Mucosa of gallbladder (tissue), 1 donor: ENCODE results near the gene RAB41. TPM values are rescaled to one million over a fixed set of nuclear protein-coding genes. Genes with fewer than 3 reads are reported as not detected.
"Not testable (repeated sequence)": the region's sequence is repeated elsewhere in the genome, so short reads cannot be mapped to it uniquely, and the experiment has no call there.

Experiments
- DNase-seq: peaks from one replicate; pipeline ENCODE4 v3.0.0-alpha.2; 2020; ENCODE audit warnings: low spot score
- total RNA-seq: library from RNA; stranded (reverse); gene quantifications from one replicate; pipeline ENCODE4 v1.2.1, GENCODE V29; 2021
- donor health status: DM: no; HTN: no; CAD: no.

RAB41 gene
- total RNA-seq, result not detected

DNA sequence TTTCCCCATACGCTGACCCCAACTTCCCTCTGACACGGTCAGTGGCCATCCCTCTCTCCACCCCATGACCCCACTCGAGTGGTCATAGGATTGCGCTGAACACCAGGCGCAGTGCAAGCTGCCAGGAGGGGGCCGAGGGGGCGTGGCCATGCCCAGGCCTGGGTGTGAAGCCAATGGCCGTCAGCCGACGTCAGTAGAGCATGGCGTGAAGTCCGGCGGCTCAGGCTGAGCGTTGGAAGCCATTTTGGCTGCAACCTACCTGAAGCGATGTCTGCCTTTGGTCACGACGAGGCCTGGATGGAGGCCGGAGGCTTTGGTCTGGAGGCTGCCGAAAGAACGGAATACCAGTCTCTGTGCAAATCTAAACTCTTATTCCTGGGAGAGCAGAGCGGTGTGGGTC, at the start of gene RAB41:
Gene RAB41, plus strand, starts transcription at position 222 of the 400 bp plus-strand sequence. Its CDS starts 46 bp downstream, at position 268.
- DNase-seq, result no peak

GRCh38 chrX:70234355-70234754, 47.6 kb upstream of the RAB41 start, which contains the start of gene AWAT1:
Gene AWAT1, plus strand, starts transcription at chrX:70234655. Its CDS starts 41 bp downstream, at chrX:70234696.
- no peak for DNase-seq

DNA sequence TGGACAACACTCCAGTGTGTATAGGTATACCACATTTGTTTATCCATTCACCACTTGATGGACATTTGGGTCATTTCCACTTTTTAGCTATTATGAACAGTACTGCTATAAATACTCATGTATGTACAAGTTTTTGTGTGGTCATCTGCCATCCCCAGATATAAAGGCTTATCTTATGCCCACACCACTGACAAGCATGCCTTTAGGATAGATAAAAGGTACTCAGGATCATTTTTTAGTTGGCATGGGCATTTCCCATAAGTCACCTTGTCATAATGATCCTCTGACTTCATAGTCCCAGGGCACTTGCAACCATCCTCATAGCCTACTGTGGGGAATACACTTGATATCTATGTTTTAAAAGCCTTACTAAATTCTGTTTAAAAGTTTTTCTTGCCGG, 41.2 kb upstream of the RAB41 start:
- DNase-seq, result no peak

DNA sequence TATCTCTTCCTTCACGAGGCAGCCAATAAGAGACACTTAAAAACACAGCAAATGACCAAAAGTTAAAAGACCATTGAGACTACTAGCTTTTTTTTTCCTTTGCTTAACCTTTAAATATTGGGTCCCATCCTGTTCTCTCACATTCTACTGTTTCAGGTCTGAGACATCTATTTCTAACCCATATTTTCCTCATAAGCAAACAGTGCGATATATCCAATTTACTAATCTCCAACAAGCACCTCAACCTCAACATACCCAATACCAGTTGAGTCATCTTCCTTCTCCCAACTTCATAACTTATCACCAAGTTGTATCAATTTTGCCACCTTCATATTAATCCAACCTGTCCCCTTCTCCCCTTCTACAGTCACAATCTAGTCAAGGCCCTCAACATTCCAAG, 40.5 kb upstream of the RAB41 start:
- DNase-seq, result no peak

GRCh38 chrX:70243601-70244000, 38.4 kb upstream of the RAB41 start:
- not testable (repeated sequence) for DNase-seq

DNA sequence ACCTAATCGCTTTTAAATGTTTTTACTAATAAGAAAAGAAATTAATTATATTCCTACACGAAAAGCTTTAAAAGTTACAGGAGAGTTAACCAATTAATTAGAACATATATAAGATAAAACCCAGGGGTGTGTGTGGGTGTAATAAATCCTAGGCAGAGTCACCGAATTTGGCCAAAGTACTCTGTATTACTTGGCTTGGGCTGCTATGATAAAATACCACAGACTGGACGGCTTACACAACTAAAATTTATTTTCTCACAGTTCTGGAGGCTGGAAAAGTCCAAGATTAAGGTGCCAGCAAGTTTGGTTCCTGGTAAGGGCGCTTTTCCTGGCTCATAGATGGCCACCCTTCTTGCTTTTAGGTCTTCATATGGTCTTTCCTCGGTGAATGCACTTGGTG, 37.1 kb upstream of the RAB41 start:
- no peak for DNase-seq

DNA sequence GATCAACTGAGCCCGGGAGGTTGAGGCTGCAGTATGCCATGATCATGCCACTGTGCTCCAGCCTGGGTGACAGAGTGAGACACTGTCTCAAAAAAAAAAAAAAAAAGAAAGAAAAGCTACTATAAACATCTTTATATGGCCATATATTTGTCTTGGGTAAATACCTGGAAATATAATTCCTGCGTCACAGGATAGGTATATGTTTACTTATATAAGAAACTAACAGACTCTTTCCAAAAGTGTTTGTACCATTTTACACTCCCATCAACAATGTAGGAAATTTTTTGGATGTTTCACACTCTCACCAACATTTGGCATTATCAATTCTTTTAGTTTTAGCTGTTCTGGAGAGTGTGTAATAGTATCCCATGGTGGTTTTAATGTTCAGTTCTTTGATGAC, 34.7 kb upstream of the RAB41 start:
- no peak for DNase-seq

- DNase-seq, result no peak
Observed at GRCh38 chrX:70252491-70252890, 29.5 kb upstream of the RAB41 start.

GRCh38 chrX:70253377-70254062, 28.5 kb upstream of the RAB41 start:
- no peak for DNase-seq

- no peak for DNase-seq
Observed at GRCh38 chrX:70254063-70254400, 27.9 kb upstream of the RAB41 start.

- DNase-seq, result no peak
Observed at GRCh38 chrX:70254909-70255308, 27.1 kb upstream of the RAB41 start.

GRCh38 chrX:70255452-70255851, 26.5 kb upstream of the RAB41 start:
- DNase-seq, result no peak

DNA sequence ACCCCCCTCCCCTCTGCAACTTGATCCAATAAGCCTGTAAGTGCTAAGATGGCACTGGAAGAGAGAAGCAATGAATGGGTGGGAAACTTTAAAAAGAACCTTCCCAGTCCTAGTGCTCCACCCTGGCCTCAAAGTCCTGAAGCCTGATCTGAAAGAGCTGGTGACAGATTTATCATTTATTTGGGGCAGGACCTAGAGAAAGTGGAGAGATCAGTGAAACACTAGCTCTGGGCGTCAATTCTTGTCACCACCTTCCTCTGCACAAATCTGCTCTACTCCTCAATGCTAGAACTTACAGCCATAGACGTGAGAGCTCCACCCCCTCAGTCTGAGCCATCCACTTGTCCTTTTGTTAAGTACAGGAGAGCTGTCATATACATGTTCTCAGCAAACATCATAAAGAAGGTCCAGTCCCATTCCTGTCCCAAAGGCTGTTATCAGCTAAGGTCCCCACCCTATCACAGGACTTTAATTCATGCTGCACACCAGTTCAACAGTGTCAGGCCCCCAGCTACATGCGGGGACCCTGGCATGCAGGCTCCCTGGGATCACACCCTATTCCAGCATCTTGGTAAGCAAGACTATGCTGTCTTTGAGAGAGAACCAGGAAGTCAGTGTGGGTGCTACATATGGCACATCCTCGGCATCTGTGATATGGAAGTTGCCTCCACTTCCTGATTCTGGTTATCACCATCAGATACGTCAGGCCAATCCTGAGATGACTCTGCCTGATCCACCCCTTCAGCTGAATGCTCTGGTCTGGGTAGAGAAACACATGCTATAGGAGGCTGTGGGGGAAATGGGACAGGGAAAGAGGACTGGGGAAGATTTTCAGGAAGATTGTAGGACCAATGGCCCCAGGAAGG, 24.3 kb upstream of the RAB41 start:
- DNase-seq, result no peak

DNA sequence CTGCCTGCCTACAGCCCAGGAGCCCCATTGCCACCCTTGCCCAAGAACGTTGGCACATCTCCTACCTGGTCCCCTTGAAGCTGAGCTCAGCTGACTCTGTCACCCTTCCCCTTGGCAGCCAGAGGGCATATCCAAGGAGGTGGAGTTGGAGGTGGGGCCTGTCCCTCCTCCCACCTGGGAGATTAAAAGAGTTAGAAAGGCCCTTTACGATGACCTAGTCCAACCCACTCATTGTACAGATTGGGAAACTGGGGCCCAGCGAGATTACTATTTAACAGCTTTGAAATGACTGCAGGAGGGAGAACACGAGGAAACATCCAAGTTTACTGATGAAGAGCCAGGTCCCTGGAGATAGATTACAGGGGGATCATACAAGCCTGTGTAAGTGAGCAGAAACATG, 21.9 kb upstream of the RAB41 start, which contains the start of gene P2RY4:
Gene P2RY4, minus strand, starts transcription at position 101 of the 400 bp plus-strand sequence. CDS start 580 bp downstream, outside the sequence.
- DNase-seq, result no peak

DNA sequence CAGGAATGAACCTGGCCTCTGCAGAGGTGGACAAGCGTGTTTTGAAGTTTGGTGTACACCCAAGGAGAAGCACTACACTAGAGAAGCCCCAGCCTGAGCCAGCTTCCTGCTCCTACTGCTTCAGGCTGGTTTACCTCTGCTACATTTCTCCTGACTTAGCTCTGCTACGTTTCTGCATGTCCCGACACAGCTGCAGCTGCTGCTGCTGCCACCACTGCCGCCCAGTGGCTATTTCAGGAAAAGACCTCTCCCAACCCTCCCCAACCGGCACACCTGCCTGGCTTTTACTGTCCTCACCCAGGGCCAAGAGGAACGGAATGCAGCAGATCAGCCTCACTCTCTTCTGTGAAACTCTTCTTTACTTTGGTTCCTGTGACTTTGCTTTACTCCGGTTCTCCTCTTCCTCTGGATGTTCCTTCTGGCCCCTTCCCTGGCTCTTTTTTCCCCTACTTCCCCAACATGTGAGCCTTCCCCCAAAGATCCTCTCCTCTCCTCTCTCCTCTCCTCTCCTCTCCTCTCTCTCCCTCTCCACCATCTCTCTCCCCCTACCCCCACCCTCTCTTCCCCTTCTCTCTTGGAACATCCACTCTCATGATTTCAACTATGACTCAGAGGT, 18.9 kb upstream of the RAB41 start:
- DNase-seq, result peak; percentile 27

- no peak for DNase-seq
Observed at GRCh38 chrX:70264784-70265183, 17.2 kb upstream of the RAB41 start.

- DNase-seq, result no peak
Observed at GRCh38 chrX:70268034-70268433, 13.9 kb upstream of the RAB41 start, which contains the start of gene ARR3. Gene ARR3, plus strand, starts transcription at chrX:70268334. Its CDS starts 1,052 bp downstream, at chrX:70269386.

GRCh38 chrX:70274029-70274428, 7.9 kb upstream of the RAB41 start:
- DNase-seq, result not testable (repeated sequence)

DNA sequence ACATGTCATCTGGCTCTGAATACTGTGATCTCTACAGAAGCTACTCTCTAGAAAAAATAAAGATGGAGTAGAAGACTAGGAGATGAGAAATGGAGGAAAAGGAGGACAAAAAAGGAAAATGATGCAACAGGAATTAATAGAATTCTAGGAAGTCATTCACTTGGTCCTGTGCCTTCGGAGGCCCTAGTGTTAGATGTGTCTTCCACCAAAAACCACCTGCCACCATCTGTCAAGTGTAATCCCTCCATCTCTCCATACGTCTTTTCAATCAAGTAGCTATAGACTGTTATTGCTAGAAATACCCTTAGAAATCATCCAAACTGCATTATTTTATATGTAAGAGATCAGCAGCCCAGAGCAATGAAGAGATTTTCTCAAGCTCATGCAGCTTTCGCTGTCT, 2.9 kb upstream of the RAB41 start:
- no peak for DNase-seq

- no peak for DNase-seq
Observed at GRCh38 chrX:70280573-70280972, 1.4 kb upstream of the RAB41 start.

DNA sequence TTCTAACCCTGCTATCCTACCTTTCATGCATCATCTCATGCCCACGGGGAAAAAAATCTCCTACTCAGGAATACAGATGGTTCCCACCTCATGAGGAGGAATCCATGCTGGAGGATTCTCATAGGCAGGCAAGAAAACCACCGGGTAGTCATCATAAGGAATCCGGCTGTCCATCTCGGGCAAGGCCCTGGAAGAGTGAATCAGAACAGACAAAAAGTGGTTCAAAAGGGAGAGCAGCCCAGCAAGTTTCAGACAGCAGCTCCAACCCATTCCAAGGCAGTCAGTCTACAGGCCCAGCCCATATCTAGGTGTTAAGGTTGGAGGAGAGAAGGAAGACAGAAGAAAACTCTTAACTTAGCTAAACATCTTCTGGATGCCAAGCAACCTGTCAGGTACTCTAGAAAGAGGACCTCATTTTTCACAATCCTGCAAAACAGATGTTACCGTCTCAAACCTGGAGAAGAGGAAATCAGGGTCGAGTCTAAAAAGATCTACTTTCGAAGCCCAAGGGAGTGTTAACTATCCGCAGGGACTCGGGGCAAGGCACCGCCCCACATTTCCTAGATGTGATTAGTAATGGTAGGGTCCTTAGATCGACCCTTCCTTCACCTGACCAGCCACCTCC, 7.3 kb downstream of the RAB41 start:
- DNase-seq, result no peak
